H1 (cell line): ENCODE results near the gene TMUB2. TPM values are rescaled to one million over a fixed set of nuclear protein-coding genes. Genes with fewer than 3 reads are reported as not detected.

Experiments used
- CTCF ChIA-PET: fragments of 300-600 bp; sonication (Branson Sonifier 250); formaldehyde crosslinking; loops from one replicate; lab custom pipeline; 2021; ENCODE audit not compliant: partially characterized antibody; lab: Charles Lee
- POLR2A ChIA-PET: fragments of 300-600 bp; sonication (Branson Sonifier 250); formaldehyde crosslinking; loops from one replicate; lab custom pipeline; 2021; ENCODE audit warnings: inconsistent platforms; ENCODE audit not compliant: partially characterized antibody; lab: Charles Lee
- DNase-seq, 2 experiments: peaks; one replicate each; pipeline versions ENCODE4 v3.0.0 to v3.0.0-alpha.2; 2010 to 2022; ENCODE audit warnings: low spot score in 2 of 2, low read depth in 1 of 2, mixed read lengths in 1 of 2
- FAIRE-seq: peaks from 2 replicates; lab custom pipeline; 2011; peaks lifted over from hg19 to GRCh38; lab: Jason Lieb, UNC
- H2AFZ ChIP-seq: 2 replicates; pipeline ENCODE4 v1.8.1; 2012; ENCODE audit warnings: low read length, inconsistent platforms
- H2AK5ac ChIP-seq: 2 replicates; pipeline ENCODE4 v1.6.1; 2013; ENCODE audit warnings: low read depth, low read length
- H2BK120ac ChIP-seq: replicated peaks from 2 replicates; pipeline ENCODE3; 2013; ENCODE audit warnings: low read depth, low read length, inconsistent platforms
- H2BK12ac ChIP-seq: 2 replicates; pipeline ENCODE4 v1.6.1; 2013; ENCODE audit warnings: low read depth, low read length
- H2BK15ac ChIP-seq: 2 replicates; pipeline ENCODE4 v1.6.1; 2013; ENCODE audit warnings: low read length
- H2BK20ac ChIP-seq: 2 replicates; pipeline ENCODE4 v1.6.1; 2013; ENCODE audit warnings: low read length
- H2BK5ac ChIP-seq: 2 replicates; pipeline ENCODE4 v1.6.1; 2013; ENCODE audit warnings: low read depth, low read length
- H3K14ac ChIP-seq: 2 replicates; pipeline ENCODE4 v1.6.1; 2013; ENCODE audit warnings: inconsistent platforms; ENCODE audit not compliant: insufficient read length
- H3K18ac ChIP-seq: 2 replicates; pipeline ENCODE4 v1.6.1; 2013; ENCODE audit warnings: low read length; ENCODE audit errors: extremely low read depth
- H3K23ac ChIP-seq: 2 replicates; pipeline ENCODE4 v1.6.1; 2013; ENCODE audit warnings: inconsistent platforms; ENCODE audit not compliant: insufficient read length
- H3K23me2 ChIP-seq: 2 replicates; pipeline ENCODE4 v1.6.1; 2013; ENCODE audit warnings: low read depth, low read length
- H3K27ac ChIP-seq: 2 replicates; pipeline ENCODE4 v1.6.1; 2011; ENCODE audit warnings: low read depth, low read length, inconsistent platforms
- H3K27me3 ChIP-seq, 4 experiments: replicated peaks in 1 of 4; 1 replicate in 1 of 4; 2 replicates in 3 of 4; pipeline versions ENCODE4 v1.6.1 to v1.8.1; 2011 to 2013; ENCODE audit warnings: low read length in 3 of 4, mild to moderate bottlenecking in 3 of 4, inconsistent platforms in 2 of 4, mixed read lengths in 2 of 4, moderate library complexity in 1 of 4; ENCODE audit not compliant: control insufficient read depth in 3 of 4, insufficient read depth in 3 of 4; ENCODE audit errors: extremely low read depth in 1 of 4
- H3K36me3 ChIP-seq, 4 experiments: 2 replicates each; pipeline versions ENCODE4 v1.6.1 to v1.8.1; 2011 to 2013; ENCODE audit warnings: mild to moderate bottlenecking in 4 of 4, low read length in 3 of 4, moderate library complexity in 2 of 4, control low read depth in 1 of 4, inconsistent platforms in 1 of 4; ENCODE audit not compliant: insufficient read depth in 4 of 4, control insufficient read depth in 2 of 4
- H3K4ac ChIP-seq: replicated peaks from 2 replicates; pipeline ENCODE3; 2013; ENCODE audit warnings: low read length, low read depth, mixed read lengths, inconsistent platforms; ENCODE audit not compliant: insufficient read length
- H3K4me1 ChIP-seq, 4 experiments: replicated peaks in 1 of 4; 1 replicate in 1 of 4; 2 replicates in 3 of 4; pipeline versions ENCODE4 v1.6.1 to v1.8.1; 2011 to 2013; ENCODE audit warnings: low read length in 3 of 4, inconsistent platforms in 2 of 4, mixed read lengths in 1 of 4; ENCODE audit not compliant: insufficient read depth in 4 of 4, control insufficient read depth in 3 of 4
- H3K4me2 ChIP-seq, 2 experiments: 2 replicates each; pipeline versions ENCODE4 v1.6.1 to v1.8.1; 2011 to 2013; ENCODE audit warnings: low read depth in 2 of 2, low read length in 2 of 2, control low read depth in 1 of 2, inconsistent platforms in 1 of 2, mild to moderate bottlenecking in 1 of 2; ENCODE audit not compliant: insufficient read depth in 1 of 2
- H3K4me3 ChIP-seq, 4 experiments: fragments of 200-600, 300-600 bp in 1 of 4; sonication (generic), shearing (Covaris generic), sonication (Bioruptor Twin) in 1 of 4; 2 replicates each; pipeline versions ENCODE4 v1.5.1 to v1.8.1; 2011 to 2016; ENCODE audit warnings: low read length in 4 of 4, low read depth in 3 of 4, control low read depth in 2 of 4, inconsistent platforms in 2 of 4, mild to moderate bottlenecking in 2 of 4, mixed read lengths in 1 of 4, moderate library complexity in 1 of 4; ENCODE audit not compliant: insufficient read depth in 2 of 4; ENCODE audit errors: extremely low read depth in 1 of 4
- H3K56ac ChIP-seq: replicated peaks from 2 replicates; pipeline ENCODE3; 2013; ENCODE audit warnings: low read depth, mild to moderate bottlenecking, mixed read lengths, low read length, inconsistent platforms; ENCODE audit not compliant: insufficient read length
- H3K79me1 ChIP-seq: 2 replicates; pipeline ENCODE4 v1.6.1; 2013; ENCODE audit warnings: low read depth, low read length, control low read depth
- H3K79me2 ChIP-seq, 2 experiments: 2 replicates each; pipeline versions ENCODE4 v1.6.1 to v1.8.1; 2012 to 2013; ENCODE audit warnings: low read length in 2 of 2, mild to moderate bottlenecking in 2 of 2, inconsistent platforms in 1 of 2; ENCODE audit not compliant: insufficient read depth in 2 of 2, control insufficient read depth in 1 of 2
- H3K9ac ChIP-seq, 4 experiments: replicated peaks in 1 of 4; 1 replicate in 1 of 4; 2 replicates in 3 of 4; pipeline versions ENCODE4 v1.6.1 to v1.8.1; 2011 to 2013; ENCODE audit warnings: low read depth in 3 of 4, low read length in 3 of 4, control low read depth in 2 of 4, mild to moderate bottlenecking in 2 of 4, moderate library complexity in 2 of 4, inconsistent platforms in 1 of 4; ENCODE audit errors: extremely low read depth in 1 of 4
- H3K9me3 ChIP-seq, 2 experiments: 2 replicates each; pipeline versions ENCODE4 v1.6.1 to v1.8.1; 2012 to 2013; ENCODE audit warnings: mild to moderate bottlenecking in 2 of 2, moderate library complexity in 2 of 2, control low read depth in 1 of 2, inconsistent platforms in 1 of 2, low read depth in 1 of 2, low read length in 1 of 2, mixed read lengths in 1 of 2; ENCODE audit not compliant: insufficient read depth in 2 of 2
- H4K20me1 ChIP-seq, 2 experiments: replicated peaks in 1 of 2; 2 replicates each; pipeline versions ENCODE3 to v1.8.1; 2011 to 2013; ENCODE audit warnings: inconsistent platforms in 2 of 2, low read length in 2 of 2, mild to moderate bottlenecking in 1 of 2; ENCODE audit not compliant: insufficient read depth in 2 of 2, control insufficient read depth in 1 of 2
- H4K5ac ChIP-seq: 2 replicates; pipeline ENCODE4 v1.6.1; 2013; ENCODE audit warnings: low read length, low read depth, mixed read lengths, inconsistent platforms; ENCODE audit not compliant: insufficient read length
- H4K8ac ChIP-seq: 2 replicates; pipeline ENCODE4 v1.8.0; 2013; ENCODE audit warnings: mild to moderate bottlenecking, moderate library complexity, low read length, inconsistent platforms; ENCODE audit not compliant: insufficient read depth; ENCODE audit errors: extremely low read depth
- H4K91ac ChIP-seq: replicated peaks from 2 replicates; pipeline ENCODE3; 2013; ENCODE audit warnings: low read length, mixed read lengths, inconsistent platforms; ENCODE audit not compliant: insufficient read length
- ATF2 ChIP-seq: IDR thresholded peaks from 2 replicates; pipeline ENCODE4 v1.6.1; 2012; ENCODE audit warnings: low read length, inconsistent platforms
- CBX8 ChIP-seq: fragments of 300-800, 300-1000 bp; sonication (generic); IDR thresholded peaks from 2 replicates; pipeline ENCODE4 v1.7.1; 2016; ENCODE audit warnings: low read depth, low read length, borderline replicate concordance
- GABPA ChIP-seq: IDR thresholded peaks from 2 replicates; pipeline ENCODE4 v1.6.1; 2011; ENCODE audit warnings: mild to moderate bottlenecking, low read length, moderate library complexity, borderline replicate concordance; ENCODE audit not compliant: insufficient read depth
- HDAC6 ChIP-seq: IDR thresholded peaks from one replicate; pipeline ENCODE4 v1.7.1; 2012; ENCODE audit warnings: low read depth, mild to moderate bottlenecking, inconsistent platforms, low read length, moderate library complexity
- KDM5A ChIP-seq: fragments of 200-600 bp; IDR thresholded peaks from 2 replicates; pipeline ENCODE4 v1.7.1; 2012; ENCODE audit warnings: mild to moderate bottlenecking, low read length, inconsistent platforms, mixed read lengths
- WGBS, 2 experiments: shearing (Covaris generic) in 1 of 2; methylation state at CpG; one replicate each; pipeline versions ENCODE4 v1.1.6 to v1.1.7; 2013 to 2015; ENCODE audit warnings: low lambda C conversion rate in 2 of 2, mixed read lengths in 2 of 2, inconsistent platforms in 1 of 2, low coverage in 1 of 2, missing lambda C conversion rate in 1 of 2; ENCODE audit not compliant: insufficient replicate concordance in 2 of 2, insufficient coverage in 1 of 2, insufficient read length in 1 of 2; ENCODE audit errors: extremely low coverage in 1 of 2, missing lambda C conversion rate in 1 of 2; 5-methylcytosine and 5-hydroxymethylcytosine counted together
- polyA plus RNA-seq, 7 experiments: library from polyadenylated mRNA; depleted of rRNA in 3 of 7; stranded (reverse) in 5 of 7; unstranded in 2 of 7; fragments of >200 nt in 5 of 7; fragments of 200-250 nt in 2 of 7; gene quantifications; 1 replicate in 5 of 7; 2 replicates in 1 of 7; 4 replicates in 1 of 7; pipeline versions ENCODE4 v1.2.1 to v1.2.3, GENCODE V29; 2011 to 2013; ENCODE audit warnings: missing spikeins in 2 of 7, mixed read lengths in 2 of 7
- total RNA-seq: library from RNA; stranded (reverse); fragmentation: NEBNext Ultra II Directional; extraction: Animal tissue kit (Norgen Biotek cat#: 25700); gene quantifications from 2 replicates; pipeline ENCODE4 v1.2.1, GENCODE V29; 2021

Gene TMUB2
- total and polyA plus RNA-seq, 2 of the 8 experiments (the other 6 are each of a cell fraction or from before 2014, with no cell fraction given): 18.5 to 30.5 TPM

GRCh38 chr17:44211281-44212265 lies 24.8 kb downstream of the TMUB2 start:
- POLR2A ChIA-PET: interaction anchor here (0.7 to 10.4 kb wide), 16 partner anchors 8 to 150 kb away, joined by 3 to 135 read pairs (median 4); partner anchors contain the start of genes ATXN7L3, GRN, SLC25A39 and TMUB2
- no peak overlapping the region for H3K23ac ChIP-seq
- H3K79me1 ChIP-seq: peaks cover 7% of the 10 kb centered on the region
- H4K5ac ChIP-seq: no peak overlapping the region
- DNase-seq (no peak), FAIRE-seq (no peak)
- H3K56ac ChIP-seq: no peak overlapping the region
- WGBS, 2 experiments: 92% methylated on average over 26 of the region's 30 CpGs; no CpG with 5 or more reads in 1 of the 2 experiments
- H3K18ac ChIP-seq: no peak overlapping the region
- H3K36me3 ChIP-seq: peaks cover 41 to 78% (median 60%) of the 10 kb centered on the region in 4 experiments
- no peak overlapping the region for H3K27ac ChIP-seq
- no peaks in the 10 kb centered on the region for H3K9me3 ChIP-seq
- peaks cover 0 to 6% of the 10 kb centered on the region in 2 experiments; a peak in 1 of 4 replicates for H3K79me2 ChIP-seq
- no peak overlapping the region for H3K4me3 ChIP-seq
- H2BK5ac ChIP-seq: peak overlapping the region; percentile 75; the same call in 1 of the 2 replicates
- H2AFZ ChIP-seq: no peak overlapping the region
- peaks cover 0 to 11% (median 3%) of the 10 kb centered on the region in 4 experiments; a peak in 5 of 7 replicates for H3K4me1 ChIP-seq
- H4K91ac ChIP-seq: no peak overlapping the region
- H3K4me2 ChIP-seq: no peak overlapping the region; a peak in 1 of 4 replicates
- H2BK20ac ChIP-seq: no peak overlapping the region
- no peak overlapping the region for H2AK5ac ChIP-seq
- H4K8ac ChIP-seq: peak overlapping the region; percentile 80; the same call in 1 of the 2 replicates
- no peak overlapping the region for H2BK15ac ChIP-seq
- no peak overlapping the region for H3K4ac ChIP-seq
- H4K20me1 ChIP-seq: peaks cover 0 to 13% of the 10 kb centered on the region in 2 experiments
- no peak overlapping the region for H3K14ac ChIP-seq
- H2BK12ac ChIP-seq: no peak overlapping the region; the same call in 1 of the 2 replicates
- H2BK120ac ChIP-seq: no peak overlapping the region
- TF ChIP-seq ATF2 (no peak), HDAC6 (no peak), GABPA (no peak), KDM5A (no peak), CBX8 (no peak)
- H3K27me3 ChIP-seq: no peaks in the 10 kb centered on the region
- H3K9ac ChIP-seq: no peak overlapping the region; a peak in 1 of 7 replicates
- CTCF ChIA-PET: interaction anchor here (0.6 to 12.7 kb wide), 36 partner anchors 8 to 165 kb away, joined by 3 to 158 read pairs (median 6); partner anchors contain the start of genes GRN, HROB, RUNDC3A and SLC25A39
- H3K23me2 ChIP-seq: no peaks in the 10 kb centered on the region
